HFFc6 (cell line): Measurements from ENCODE around the gene PIGT. TPM values are rescaled to one million over a fixed set of nuclear protein-coding genes. Genes with fewer than 3 reads are reported as not detected.
A peak's percentile ranks its signal among the peaks of the same experiment; 100 is the strongest.

ENCODE experiments used
- DNase-seq: peaks from one replicate; pipeline ENCODE4 v3.0.0-alpha.2; 2018
- H3K27ac Mint-ChIP-seq: 2 replicates; pipeline ENCODE4 v1.8.0; 2020; ENCODE audit warnings: mild to moderate bottlenecking, mixed read lengths
- H3K27me3 Mint-ChIP-seq: 2 replicates; pipeline ENCODE4 v1.8.0; 2021; ENCODE audit warnings: mild to moderate bottlenecking, moderate library complexity, mixed read lengths; ENCODE audit not compliant: insufficient read depth
- H3K36me3 Mint-ChIP-seq: 2 replicates; pipeline ENCODE4 v1.8.0; 2021; ENCODE audit warnings: low read depth, mixed read lengths
- H3K4me1 Mint-ChIP-seq: 2 replicates; pipeline ENCODE4 v1.8.0; 2020; ENCODE audit warnings: low read depth, mixed read lengths
- H3K4me3 Mint-ChIP-seq: 2 replicates; pipeline ENCODE4 v1.8.0; 2020; ENCODE audit warnings: mild to moderate bottlenecking, moderate library complexity, mixed read lengths
- H3K9me3 Mint-ChIP-seq: 2 replicates; pipeline ENCODE4 v1.8.0; 2020; ENCODE audit warnings: mild to moderate bottlenecking, mixed read lengths
- total RNA-seq, 6 experiments: library from RNA; stranded (reverse); fragmentation: NEBNext Ultra II Directional; extraction: Animal tissue kit (Norgen Biotek cat#: 25700); gene quantifications; 2 replicates in 1 of 6; 3 replicates in 5 of 6; pipeline ENCODE4 v1.2.3, GENCODE V29; 2021
- TF ChIP-seq, protein P1 (sequence below): fragments of 200-600 bp; sonication (generic); IDR thresholded peaks from 2 replicates; pipeline ENCODE4 v1.5.0; 2021; ENCODE audit warnings: antibody characterized with exemption, mild to moderate bottlenecking

The PIGT gene
- total RNA-seq, 6 experiments from 2014 or later, result 76.7 to 94.0 (median 81.8) TPM

DNA sequence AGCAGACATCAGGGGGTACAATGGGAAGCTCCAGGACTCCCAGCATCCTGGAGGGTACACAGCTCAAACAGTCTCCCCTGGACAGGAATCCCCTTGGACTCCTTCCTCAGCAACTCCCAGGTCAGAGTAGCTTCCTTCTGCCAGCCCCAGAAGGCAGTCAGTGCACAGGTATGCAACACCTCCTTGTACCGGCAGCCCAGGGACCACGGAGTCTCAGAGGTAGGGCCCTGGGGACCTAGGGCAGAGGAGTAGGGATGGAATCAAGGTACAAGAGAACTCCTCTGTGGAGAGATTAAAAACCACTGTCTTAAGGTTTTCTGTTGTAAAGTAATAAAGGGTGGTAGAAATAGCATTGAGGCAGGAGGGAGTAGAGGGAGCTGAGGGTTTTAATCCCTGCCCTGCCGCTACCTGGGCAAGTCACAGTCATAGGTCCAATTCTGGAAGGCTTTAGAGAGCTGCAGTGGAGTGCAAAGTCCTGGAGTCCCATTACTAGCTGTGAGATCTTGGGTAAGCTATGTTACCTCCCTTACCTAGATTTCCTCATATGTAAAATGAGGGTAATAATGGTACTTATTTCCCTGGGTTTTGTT lies 45.3 kb upstream of the PIGT start:
- H3K27ac Mint-ChIP-seq, result no peak overlapping the region
- DNase-seq, result no peak
- peaks cover 5% of the 10 kb centered on the region for H3K36me3 Mint-ChIP-seq
- no peaks in the 10 kb centered on the region; the same call in 1 of the 2 replicates for H3K27me3 Mint-ChIP-seq
- no peak overlapping the region for H3K4me3 Mint-ChIP-seq
- no peaks in the 10 kb centered on the region for H3K9me3 Mint-ChIP-seq
- TF ChIP-seq, protein P1, sequence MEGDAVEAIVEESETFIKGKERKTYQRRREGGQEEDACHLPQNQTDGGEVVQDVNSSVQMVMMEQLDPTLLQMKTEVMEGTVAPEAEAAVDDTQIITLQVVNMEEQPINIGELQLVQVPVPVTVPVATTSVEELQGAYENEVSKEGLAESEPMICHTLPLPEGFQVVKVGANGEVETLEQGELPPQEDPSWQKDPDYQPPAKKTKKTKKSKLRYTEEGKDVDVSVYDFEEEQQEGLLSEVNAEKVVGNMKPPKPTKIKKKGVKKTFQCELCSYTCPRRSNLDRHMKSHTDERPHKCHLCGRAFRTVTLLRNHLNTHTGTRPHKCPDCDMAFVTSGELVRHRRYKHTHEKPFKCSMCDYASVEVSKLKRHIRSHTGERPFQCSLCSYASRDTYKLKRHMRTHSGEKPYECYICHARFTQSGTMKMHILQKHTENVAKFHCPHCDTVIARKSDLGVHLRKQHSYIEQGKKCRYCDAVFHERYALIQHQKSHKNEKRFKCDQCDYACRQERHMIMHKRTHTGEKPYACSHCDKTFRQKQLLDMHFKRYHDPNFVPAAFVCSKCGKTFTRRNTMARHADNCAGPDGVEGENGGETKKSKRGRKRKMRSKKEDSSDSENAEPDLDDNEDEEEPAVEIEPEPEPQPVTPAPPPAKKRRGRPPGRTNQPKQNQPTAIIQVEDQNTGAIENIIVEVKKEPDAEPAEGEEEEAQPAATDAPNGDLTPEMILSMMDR, result no peak
- peaks cover 15% of the 10 kb centered on the region for H3K4me1 Mint-ChIP-seq

DNA sequence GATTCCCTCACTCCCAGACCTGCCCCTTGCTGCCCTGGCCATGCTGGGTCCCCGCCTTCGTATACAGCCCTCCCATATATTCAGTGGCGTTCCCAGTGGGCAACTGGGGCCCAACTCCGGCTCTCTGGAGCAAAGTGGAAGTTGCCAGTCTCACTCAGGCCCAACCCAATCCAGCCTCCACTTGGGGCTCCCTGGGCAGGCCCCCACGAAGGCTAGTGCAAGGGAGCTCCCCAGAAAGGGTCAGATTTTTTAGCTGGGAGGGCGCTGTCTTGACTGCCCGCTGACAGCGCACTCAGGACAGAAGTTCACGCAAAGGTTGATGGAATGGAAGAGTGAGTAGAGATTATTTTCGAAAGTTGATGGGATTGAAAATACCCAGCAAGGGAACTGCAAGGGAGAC lies 43.7 kb upstream of the PIGT start:
- Mint-ChIP-seq H3K36me3 (peaks cover 5% of the 10 kb centered on the region), H3K27ac (no peak overlapping the region), H3K4me3 (no peak overlapping the region), H3K9me3 (no peaks in the 10 kb centered on the region), H3K4me1 (peaks cover 15% of the 10 kb centered on the region), H3K27me3 (no peaks in the 10 kb centered on the region; the same call in 1 of the 2 replicates)
- DNase-seq, result no peak
- TF ChIP-seq, protein P1, result no peak

DNA sequence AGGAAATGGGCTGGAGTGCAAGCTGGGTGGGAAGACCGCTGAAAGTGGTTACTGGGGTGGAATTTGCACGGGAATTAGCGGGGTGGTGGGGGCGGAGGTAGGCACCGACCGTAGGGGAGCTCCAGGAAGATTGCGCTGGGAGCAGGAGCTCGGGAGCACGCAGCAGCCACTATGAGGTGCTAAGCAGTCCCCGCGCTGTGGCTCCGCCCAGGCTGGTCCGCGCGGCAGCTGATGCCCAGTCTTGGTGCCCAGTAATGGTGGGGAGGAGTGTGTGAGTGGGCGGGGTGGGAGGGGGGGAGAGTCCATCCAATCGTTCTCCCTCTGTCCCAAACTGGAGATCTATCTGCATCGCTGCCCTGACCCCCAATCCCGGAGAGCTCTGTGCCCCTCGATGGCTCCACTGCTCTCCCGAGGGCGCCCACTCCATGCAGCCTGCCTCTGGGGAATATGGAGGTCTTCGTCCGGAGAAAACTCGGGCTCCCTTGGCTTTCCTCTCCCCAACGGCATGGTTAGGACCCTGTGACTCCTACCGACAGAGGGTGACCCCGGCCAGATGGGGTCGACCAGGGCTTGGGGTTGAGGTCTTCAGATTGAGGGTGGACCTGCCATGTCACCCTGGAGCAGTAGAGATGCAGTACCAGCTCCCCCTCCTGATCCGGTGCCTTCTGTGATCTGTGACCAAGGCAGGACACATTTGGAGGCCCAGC lies 43.1 kb upstream of the PIGT start:
- Mint-ChIP-seq H3K27ac (no peak overlapping the region), H3K36me3 (peaks cover 2% of the 10 kb centered on the region), H3K9me3 (no peaks in the 10 kb centered on the region), H3K27me3 (no peaks in the 10 kb centered on the region; the same call in 1 of the 2 replicates), H3K4me1 (peaks cover 15% of the 10 kb centered on the region), H3K4me3 (peak overlapping the region; percentile 89)
- no peak for DNase-seq
- TF ChIP-seq, protein P1, result no peak

DNA sequence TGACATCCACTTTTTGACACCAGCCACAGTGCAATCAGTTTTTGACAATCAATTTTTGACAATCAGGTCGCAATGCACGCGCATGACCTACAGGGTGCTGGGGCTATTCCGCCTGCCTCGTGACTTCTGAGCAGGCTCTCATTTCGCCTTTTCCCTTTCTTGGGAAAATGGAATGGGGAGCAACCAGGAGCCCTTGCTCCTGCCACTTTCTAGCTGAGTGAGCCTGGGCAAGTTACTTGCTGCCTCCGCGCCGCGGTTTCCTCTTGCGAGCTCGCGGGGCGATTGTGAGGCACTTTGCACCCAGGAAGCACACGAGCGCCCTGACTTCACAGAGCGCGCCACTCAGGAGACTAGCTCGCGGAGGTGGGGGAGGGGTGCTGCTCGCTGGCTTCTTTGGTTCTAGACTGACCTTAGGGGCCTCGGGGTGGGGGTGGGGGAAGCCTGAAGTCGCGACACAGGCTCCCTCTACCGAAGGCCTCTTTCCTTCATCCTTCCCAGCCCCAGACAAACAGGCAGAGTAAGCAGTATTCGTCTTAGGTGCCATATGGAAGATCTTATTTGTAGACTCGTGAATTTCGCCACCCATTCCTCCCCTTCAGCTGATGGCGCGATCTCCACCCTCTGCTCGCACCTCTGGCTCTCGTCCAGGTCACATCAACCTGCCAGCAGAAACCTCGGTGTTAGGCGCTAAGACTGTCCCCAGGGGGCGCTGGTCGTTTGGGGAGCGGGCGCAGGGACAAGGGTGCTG lies 42.4 kb upstream of the PIGT start:
- peak; percentile 68 for DNase-seq
- peak overlapping the region; percentile 56; the same call in 1 of the 2 replicates for H3K27ac Mint-ChIP-seq
- H3K36me3 Mint-ChIP-seq, result no peaks in the 10 kb centered on the region; the same call in 1 of the 2 replicates
- H3K4me1 Mint-ChIP-seq, result peaks cover 15% of the 10 kb centered on the region
- TF ChIP-seq, protein P1, result peak; percentile 92
- no peaks in the 10 kb centered on the region for H3K9me3 Mint-ChIP-seq
- no peaks in the 10 kb centered on the region; the same call in 1 of the 2 replicates for H3K27me3 Mint-ChIP-seq
- peak overlapping the region; percentile 89 for H3K4me3 Mint-ChIP-seq

DNA sequence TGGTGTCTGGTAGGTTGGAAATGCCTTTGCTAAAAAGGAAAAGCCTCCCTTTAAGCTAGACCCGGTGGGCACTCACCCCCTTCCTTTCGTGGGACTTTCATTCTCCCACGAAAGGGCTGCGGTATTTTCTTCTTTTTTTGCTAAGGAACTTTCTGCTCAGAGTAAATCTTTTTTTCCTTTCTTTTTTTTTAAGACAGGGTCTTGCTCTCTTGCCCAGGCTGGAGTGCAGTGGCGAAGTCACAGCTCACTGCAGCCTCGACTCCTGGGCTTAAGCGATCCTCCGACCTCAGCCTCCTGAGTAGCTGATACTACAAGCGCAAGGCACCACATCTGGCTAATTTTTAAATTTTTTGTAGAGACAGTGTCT lies 41.9 kb upstream of the PIGT start:
- TF ChIP-seq, protein P1, result peak; percentile 1
- Mint-ChIP-seq H3K27me3 (no peaks in the 10 kb centered on the region; the same call in 1 of the 2 replicates), H3K9me3 (no peaks in the 10 kb centered on the region), H3K4me1 (peaks cover 15% of the 10 kb centered on the region), H3K36me3 (no peaks in the 10 kb centered on the region; the same call in 1 of the 2 replicates), H3K4me3 (peak overlapping the region; percentile 89; the same call in 1 of the 2 replicates), H3K27ac (0 out of 2 replicates have a peak overlapping the region, but pooled peaks have one; percentile 56)
- no peak for DNase-seq
